ENCODE data around the gene S1PR4. TPM values are rescaled to one million over a fixed set of nuclear protein-coding genes. Genes with fewer than 3 reads are reported as not detected.

The S1PR4 gene
- total RNA-seq, 4 donors from 2014 or later, result 0.87 to 3.4 (median 0.97) TPM

DNA sequence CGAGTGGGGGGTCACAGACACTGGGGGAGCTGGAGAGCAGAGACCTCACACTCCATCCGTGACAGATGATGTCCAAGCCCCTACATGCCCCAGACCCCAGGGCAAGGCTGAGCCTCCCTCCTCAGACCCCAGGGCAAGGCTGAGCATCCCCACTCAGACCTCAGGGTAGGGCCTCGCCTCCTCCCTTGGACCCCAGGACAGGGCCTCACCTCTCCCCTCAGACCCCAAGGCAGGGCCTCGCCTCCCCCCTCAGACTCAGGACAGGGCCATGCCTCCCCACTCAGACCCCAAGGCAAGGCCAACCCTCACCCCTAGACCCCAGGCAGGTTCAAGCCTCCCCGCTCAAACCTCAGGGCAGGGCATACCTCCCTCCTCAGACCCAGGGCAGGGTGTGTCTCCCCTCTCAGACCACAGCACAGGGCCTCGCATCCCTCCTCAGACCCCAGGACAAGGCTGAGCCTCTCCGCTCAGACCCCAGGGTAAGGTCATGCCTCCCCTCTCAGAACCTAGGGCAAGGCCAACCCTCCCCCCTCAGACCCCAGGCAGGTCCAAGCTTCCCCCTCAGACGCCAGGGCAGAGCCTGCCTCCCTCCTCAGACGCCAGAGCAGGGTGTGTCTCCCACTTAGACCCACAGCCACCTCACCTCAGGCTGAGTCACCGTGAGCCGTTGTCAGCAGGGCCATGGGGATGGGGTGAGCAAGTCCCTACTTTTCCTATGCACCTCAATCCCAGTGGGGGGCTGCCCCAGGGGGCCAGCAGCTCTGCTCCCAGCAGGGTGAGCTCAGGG is 1.7 kb upstream of the S1PR4 start:
- in situ Hi-C loops (cut with MboI; ENCODE audit: low sequenced_read_pairs in 4 of 4) (no loop called here), intact Hi-C loops (cut with DNase I; ENCODE audit: low total_unique reads) (no loop called here)
- Histone ChIP-seq H3K27me3 (no peaks in the 10 kb centered on the region), H3K4me1 (no peaks in the 10 kb centered on the region), H3K36me3 (no peaks in the 10 kb centered on the region), H3K9me3 (no peaks in the 10 kb centered on the region), H3K4me3 (no peak overlapping the region), H3K27ac (no peak overlapping the region)
- TF ChIP-seq POLR2A (IDR thresholded peaks at IDR 0.05), result no peak
- TF ChIP-seq, protein P1, sequence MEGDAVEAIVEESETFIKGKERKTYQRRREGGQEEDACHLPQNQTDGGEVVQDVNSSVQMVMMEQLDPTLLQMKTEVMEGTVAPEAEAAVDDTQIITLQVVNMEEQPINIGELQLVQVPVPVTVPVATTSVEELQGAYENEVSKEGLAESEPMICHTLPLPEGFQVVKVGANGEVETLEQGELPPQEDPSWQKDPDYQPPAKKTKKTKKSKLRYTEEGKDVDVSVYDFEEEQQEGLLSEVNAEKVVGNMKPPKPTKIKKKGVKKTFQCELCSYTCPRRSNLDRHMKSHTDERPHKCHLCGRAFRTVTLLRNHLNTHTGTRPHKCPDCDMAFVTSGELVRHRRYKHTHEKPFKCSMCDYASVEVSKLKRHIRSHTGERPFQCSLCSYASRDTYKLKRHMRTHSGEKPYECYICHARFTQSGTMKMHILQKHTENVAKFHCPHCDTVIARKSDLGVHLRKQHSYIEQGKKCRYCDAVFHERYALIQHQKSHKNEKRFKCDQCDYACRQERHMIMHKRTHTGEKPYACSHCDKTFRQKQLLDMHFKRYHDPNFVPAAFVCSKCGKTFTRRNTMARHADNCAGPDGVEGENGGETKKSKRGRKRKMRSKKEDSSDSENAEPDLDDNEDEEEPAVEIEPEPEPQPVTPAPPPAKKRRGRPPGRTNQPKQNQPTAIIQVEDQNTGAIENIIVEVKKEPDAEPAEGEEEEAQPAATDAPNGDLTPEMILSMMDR (IDR thresholded peaks at IDR 0.05 in 4 of 5, conservative IDR thresholded peaks at IDR 0.05 in 1 of 5), result no peak
- DNase-seq, result no peak
- ATAC-seq, result no peak

DNA sequence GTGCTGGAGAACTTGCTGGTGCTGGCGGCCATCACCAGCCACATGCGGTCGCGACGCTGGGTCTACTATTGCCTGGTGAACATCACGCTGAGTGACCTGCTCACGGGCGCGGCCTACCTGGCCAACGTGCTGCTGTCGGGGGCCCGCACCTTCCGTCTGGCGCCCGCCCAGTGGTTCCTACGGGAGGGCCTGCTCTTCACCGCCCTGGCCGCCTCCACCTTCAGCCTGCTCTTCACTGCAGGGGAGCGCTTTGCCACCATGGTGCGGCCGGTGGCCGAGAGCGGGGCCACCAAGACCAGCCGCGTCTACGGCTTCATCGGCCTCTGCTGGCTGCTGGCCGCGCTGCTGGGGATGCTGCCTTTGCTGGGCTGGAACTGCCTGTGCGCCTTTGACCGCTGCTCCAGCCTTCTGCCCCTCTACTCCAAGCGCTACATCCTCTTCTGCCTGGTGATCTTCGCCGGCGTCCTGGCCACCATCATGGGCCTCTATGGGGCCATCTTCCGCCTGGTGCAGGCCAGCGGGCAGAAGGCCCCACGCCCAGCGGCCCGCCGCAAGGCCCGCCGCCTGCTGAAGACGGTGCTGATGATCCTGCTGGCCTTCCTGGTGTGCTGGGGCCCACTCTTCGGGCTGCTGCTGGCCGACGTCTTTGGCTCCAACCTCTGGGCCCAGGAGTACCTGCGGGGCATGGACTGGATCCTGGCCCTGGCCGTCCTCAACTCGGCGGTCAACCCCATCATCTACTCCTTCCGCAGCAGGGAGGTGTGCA is 587 bp downstream of the S1PR4 start:
- in situ Hi-C loops (cut with MboI; ENCODE audit: low sequenced_read_pairs in 4 of 4) (no loop called here), intact Hi-C loops (cut with DNase I; ENCODE audit: low total_unique reads) (no loop called here)
- DNase-seq (no peak), ATAC-seq (no peak)
- no peaks in the 10 kb centered on the region for H3K9me3 ChIP-seq
- TF ChIP-seq, protein P1 (IDR thresholded peaks at IDR 0.05 in 4 of 5, conservative IDR thresholded peaks at IDR 0.05 in 1 of 5), result no peak
- no peak for TF ChIP-seq POLR2A (IDR thresholded peaks at IDR 0.05)
- no peak overlapping the region for H3K4me3 ChIP-seq
- no peaks in the 10 kb centered on the region for H3K27me3 ChIP-seq
- no peaks in the 10 kb centered on the region for H3K4me1 ChIP-seq
- no peaks in the 10 kb centered on the region for H3K36me3 ChIP-seq
- peak overlapping the region in 2 of 4 donors; percentile 38 to 41 for H3K27ac ChIP-seq

DNA sequence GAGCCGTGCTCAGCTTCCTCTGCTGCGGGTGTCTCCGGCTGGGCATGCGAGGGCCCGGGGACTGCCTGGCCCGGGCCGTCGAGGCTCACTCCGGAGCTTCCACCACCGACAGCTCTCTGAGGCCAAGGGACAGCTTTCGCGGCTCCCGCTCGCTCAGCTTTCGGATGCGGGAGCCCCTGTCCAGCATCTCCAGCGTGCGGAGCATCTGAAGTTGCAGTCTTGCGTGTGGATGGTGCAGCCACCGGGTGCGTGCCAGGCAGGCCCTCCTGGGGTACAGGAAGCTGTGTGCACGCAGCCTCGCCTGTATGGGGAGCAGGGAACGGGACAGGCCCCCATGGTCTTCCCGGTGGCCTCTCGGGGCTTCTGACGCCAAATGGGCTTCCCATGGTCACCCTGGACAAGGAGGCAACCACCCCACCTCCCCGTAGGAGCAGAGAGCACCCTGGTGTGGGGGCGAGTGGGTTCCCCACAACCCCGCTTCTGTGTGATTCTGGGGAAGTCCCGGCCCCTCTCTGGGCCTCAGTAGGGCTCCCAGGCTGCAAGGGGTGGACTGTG is 1.2 kb downstream of the S1PR4 start:
- no peak for ATAC-seq
- Histone ChIP-seq H3K4me3 (no peak overlapping the region), H3K9me3 (no peaks in the 10 kb centered on the region), H3K36me3 (no peaks in the 10 kb centered on the region), H3K4me1 (no peaks in the 10 kb centered on the region), H3K27ac (no peak overlapping the region), H3K27me3 (no peaks in the 10 kb centered on the region)
- intact Hi-C loops (cut with DNase I; ENCODE audit: low total_unique reads) (loop anchor here (10.0 kb wide), 1 partner anchor 885 kb away; the partner anchor contains the start of gene ZBTB7A), in situ Hi-C loops (cut with MboI; ENCODE audit: low sequenced_read_pairs in 4 of 4) (no loop called here)
- no peak for DNase-seq
- TF ChIP-seq, protein P1 (IDR thresholded peaks at IDR 0.05 in 4 of 5, conservative IDR thresholded peaks at IDR 0.05 in 1 of 5), result no peak
- no peak for TF ChIP-seq POLR2A (IDR thresholded peaks at IDR 0.05)

DNA sequence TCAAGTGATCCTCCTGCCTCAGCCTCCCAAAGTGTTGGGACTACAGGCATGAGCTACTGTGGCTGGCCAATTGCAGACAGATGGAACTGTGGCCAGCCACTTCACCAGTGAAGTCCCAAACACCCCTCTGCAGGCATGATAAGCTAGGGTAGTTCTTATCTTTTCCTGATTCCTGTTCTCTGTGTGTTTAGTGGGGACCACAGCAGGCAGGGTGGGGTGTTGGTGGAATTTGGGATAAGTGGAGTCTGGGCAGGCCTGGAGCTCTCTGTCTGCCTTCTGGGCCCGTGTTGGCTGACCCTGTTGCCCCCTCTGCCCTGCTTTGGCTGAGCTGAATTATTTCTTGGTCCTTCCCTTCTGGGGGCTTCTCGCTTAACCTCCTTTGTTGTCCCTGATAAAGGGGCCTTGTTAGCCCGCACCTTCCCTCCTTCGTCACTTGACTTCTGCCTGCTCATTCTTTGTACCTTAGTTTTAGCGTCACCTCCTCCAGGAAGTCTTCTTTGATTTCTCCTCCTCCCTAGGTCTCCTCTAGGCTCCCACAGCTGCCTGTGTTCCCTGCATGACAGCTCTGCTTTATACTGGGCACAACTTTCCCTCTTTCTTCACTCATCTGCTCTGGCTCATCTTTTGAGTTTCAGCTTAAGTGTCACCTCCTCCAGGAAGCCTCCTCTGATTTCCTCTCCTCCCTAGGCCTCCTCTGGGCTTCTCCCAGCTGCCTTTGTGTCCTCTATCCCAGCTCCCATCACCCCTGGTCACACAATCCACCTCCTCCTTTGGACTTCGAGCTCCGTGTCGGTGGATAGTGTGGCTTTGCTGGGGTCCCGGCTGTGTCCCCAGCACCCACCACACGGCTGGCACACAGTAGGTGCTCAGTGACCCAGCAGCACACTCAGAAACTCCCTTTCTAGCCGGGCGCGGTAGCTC is 5.4 kb downstream of the S1PR4 start:
- Histone ChIP-seq H3K27me3 (no peaks in the 10 kb centered on the region), H3K36me3 (no peaks in the 10 kb centered on the region), H3K9me3 (no peaks in the 10 kb centered on the region), H3K27ac (no peak overlapping the region), H3K4me1 (peaks cover 4 to 16% of the 10 kb centered on the region in 2 donors), H3K4me3 (peak overlapping the region in 1 of 4 donors; percentile 74)
- TF ChIP-seq, protein P1 (IDR thresholded peaks at IDR 0.05 in 4 of 5, conservative IDR thresholded peaks at IDR 0.05 in 1 of 5), result no peak
- no peak for TF ChIP-seq POLR2A (IDR thresholded peaks at IDR 0.05)
- in situ Hi-C loops (cut with MboI; ENCODE audit: low sequenced_read_pairs in 4 of 4), result no loop called here
- ATAC-seq, result no peak
- DNase-seq, result no peak
- intact Hi-C loops (cut with DNase I; ENCODE audit: low total_unique reads), result loop anchor here (10.0 kb wide), 1 partner anchor 881 kb away; the partner anchor contains the start of gene ZBTB7A
